ENCODE data around the gene SLC22A13.

Gene SLC22A13

GRCh38 chr3:38306941-38307340 lies 41.3 kb downstream of the SLC22A13 start:
- DNase-seq: no peak

DNA sequence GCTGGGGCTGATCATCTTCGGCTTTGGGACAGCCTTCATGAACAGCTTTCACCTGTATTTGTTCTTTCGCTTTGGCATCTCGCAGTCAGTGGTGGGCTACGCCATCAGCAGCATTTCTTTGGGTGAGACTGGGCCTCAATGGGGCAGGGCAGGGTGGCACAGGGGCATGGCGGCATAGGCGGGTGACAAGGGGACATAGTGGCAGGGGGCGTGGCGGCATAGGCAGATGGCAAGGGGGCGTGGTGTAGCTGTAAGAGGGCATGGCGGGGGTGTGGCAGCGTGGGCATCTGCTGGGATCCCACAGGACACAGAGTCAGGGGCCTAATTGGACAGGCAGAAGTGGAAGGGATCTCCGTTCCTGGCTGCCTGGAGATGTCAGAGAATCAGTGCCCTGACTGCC lies 42.0 kb downstream of the SLC22A13 start:
- DNase-seq: no peak

- DNase-seq: no peak
These were observed 42.8 kb downstream of the SLC22A13 start for GRCh38 chr3:38308456-38308855.

GRCh38 chr3:38311476-38311875 lies 45.9 kb downstream of the SLC22A13 start:
- DNase-seq: peak; percentile 94

GRCh38 chr3:38311941-38312340 lies 46.3 kb downstream of the SLC22A13 start:
- no peak for DNase-seq

GRCh38 chr3:38312356-38312755 lies 46.7 kb downstream of the SLC22A13 start:
- no peak for DNase-seq

DNA sequence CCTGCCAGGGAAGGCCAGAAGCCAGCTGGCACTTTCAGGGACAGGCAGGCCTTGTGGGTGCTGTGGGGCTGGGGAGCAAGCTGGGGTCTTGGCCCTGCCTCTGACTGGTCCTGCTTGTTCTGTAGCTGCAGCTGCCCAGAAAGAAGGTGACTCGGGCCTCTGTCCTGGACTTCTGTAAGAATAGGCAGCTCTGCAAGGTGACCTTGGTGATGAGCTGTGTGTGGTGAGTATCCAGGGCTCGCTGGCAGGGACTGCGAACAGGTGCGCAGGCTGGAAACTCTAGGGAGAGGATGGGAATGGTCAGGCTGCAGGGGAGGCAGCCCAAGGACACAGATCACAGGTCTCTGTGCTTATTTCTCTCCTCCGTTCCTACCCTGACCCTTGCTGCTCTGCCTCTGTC lies 47.7 kb downstream of the SLC22A13 start:
- no peak for DNase-seq

DNA sequence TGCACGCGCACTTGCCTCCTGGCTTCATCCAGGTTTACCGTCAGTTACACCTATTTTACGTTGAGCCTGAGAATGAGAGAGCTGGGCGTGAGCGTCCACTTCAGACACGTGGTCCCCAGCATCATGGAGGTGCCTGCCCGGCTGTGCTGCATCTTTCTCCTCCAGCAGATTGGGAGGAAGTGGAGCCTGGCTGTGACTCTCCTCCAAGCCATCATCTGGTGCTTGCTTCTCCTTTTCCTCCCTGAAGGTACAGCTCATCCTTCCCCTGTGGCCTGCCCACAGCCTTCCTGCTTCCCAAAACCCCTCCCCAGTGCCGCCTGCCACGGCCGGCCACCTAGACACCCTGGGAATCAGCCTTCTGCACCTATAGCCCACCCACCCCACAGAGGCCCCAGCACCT lies 48.1 kb downstream of the SLC22A13 start:
- DNase-seq: peak; percentile 86

GRCh38 chr3:38314112-38314763 lies 48.6 kb downstream of the SLC22A13 start:
- no peak for DNase-seq

- no peak for DNase-seq
These were observed 49.3 kb downstream of the SLC22A13 start for GRCh38 chr3:38314764-38315487.

DNA sequence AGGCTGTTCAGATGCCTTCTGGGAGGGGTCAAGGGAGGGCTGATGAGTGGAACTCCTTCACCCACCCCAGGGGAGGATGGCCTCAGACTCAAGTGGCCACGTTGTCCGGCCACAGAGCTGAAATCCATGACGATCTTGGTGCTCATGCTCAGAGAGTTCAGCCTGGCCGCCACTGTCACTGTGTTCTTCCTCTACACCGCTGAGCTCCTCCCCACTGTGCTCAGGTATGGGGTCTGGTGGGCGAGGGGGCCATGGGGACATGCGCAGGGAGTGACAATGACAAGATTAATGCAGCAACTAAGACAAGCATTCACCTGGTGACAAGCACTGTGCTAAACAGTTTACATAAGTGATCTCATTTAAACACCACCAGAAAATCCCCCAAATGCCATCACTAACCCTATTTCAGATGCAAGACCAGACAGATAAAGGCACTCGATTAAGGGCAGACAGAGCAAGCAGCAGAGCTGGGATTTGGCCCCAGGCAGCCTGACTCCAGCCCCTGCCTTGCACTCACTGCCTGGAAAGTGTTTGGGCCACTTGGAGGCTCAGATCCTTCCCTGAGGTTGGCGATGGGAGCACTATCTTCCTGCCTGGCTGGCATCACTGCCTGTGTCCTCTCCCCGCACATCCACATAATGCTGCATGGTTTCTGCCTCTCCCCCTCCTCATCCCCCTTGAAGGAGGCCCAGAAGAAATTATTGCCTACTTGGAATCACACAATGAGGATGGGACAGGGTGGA lies 50.0 kb downstream of the SLC22A13 start:
- no peak for DNase-seq

GRCh38 chr3:38316356-38317191 lies 51.0 kb downstream of the SLC22A13 start:
- no peak for DNase-seq

GRCh38 chr3:38317192-38317759 lies 51.7 kb downstream of the SLC22A13 start:
- DNase-seq: peak; percentile 78

- DNase-seq: no peak
These were observed 53.4 kb downstream of the SLC22A13 start for GRCh38 chr3:38318766-38319671.

DNA sequence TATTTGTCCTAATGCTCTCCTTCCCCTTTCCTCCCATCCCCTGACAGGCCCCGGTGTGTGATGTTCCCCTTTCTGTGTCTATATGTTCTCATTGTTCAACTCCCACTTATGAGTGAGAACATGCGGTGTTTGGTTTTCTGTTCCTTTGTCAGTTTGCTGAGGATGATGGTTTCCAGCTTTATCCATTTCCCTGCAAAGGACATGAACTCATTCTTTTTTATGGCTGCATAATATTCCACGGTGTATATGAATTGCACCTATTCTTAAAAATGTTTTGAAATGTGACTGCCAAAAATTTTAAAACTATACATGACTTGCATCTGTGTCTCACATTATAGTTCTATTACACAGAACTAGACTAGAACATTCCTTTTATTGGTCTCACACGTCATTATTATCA lies 55.0 kb downstream of the SLC22A13 start:
- DNase-seq: peak; percentile 33

DNA sequence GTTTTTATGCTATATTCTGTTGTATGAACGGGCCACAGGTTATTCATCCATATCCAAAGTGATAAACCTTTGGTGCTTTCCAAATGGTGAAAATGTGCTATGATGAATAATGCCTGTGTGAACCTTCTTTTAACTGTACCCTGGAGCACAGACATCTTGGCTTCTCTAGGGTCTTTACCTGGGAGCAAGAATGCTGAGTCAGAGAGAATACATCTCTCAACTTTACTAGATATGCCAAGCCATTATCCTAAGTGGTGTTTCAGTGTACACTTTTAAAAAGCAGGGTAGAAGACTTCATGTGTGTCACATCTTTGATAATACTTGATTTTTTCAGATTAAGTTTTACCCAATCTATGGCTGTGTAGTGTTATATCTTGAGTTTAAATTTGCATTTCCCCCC lies 57.4 kb downstream of the SLC22A13 start:
- no peak for DNase-seq

DNA sequence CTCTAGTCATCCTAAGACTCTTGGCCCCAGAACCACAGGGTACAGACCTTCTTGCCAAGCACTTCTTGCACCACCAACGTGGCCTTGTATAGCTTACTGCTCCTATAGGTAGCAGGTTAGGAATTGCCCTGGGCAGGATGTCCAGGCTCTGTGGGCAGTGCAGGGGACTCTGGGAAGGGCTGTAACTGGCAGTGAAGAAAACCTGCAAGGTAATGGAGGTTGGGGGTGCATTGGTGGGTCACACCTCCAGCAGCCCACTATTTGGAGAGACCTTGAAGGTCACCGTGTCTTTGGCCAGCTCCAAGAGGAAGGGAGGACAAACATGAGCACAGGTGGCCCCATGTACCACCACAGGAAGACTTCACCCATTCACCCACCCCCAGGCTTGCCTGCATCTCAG lies 59.6 kb downstream of the SLC22A13 start:
- DNase-seq: no peak

- peak; percentile 46 for DNase-seq
These were observed 61.9 kb downstream of the SLC22A13 start for GRCh38 chr3:38327335-38328009.
